ENCODE measurements around the gene DECR2. TPM values are rescaled to one million over a fixed set of nuclear protein-coding genes. Genes with fewer than 3 reads are reported as not detected.
"Not testable (repeated sequence)": the region's sequence is repeated elsewhere in the genome, so short reads cannot be mapped to it uniquely, and the experiment has no call there.

Gene DECR2
- total RNA-seq, 4 donors from 2014 or later, result 16.5 to 30.9 (median 21.4) TPM

DNA sequence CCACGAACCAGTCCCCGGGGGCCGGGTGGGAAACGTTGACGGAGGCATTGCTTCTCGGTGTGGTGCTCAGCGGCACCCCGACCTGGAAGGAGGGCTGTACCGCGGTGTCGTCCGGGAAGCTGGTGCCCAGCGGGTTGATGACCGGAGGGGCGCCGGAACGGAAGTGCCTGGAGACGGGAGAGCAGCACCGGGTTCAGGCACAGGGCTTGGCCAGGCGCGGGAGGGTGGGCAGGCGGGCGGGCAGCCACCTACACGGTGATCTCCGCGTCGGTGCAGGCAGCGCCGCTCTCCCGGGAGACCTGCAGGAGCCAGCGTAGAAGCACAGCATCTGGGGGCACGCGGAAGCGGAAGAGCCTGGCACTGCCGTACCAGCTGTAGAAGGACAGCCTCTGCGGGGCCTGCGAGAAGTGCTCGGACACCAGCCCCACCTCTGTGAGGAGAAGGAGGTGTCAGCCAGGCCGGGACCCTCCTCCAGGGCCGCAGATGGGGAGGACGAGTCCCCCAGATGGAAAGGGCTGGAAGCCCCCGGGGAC lies 24.2 kb upstream of the DECR2 start:
- ATAC-seq (ENCODE audit: low FRiP score), result no peak
- no peak for DNase-seq (ENCODE audit: low spot score)

DNA sequence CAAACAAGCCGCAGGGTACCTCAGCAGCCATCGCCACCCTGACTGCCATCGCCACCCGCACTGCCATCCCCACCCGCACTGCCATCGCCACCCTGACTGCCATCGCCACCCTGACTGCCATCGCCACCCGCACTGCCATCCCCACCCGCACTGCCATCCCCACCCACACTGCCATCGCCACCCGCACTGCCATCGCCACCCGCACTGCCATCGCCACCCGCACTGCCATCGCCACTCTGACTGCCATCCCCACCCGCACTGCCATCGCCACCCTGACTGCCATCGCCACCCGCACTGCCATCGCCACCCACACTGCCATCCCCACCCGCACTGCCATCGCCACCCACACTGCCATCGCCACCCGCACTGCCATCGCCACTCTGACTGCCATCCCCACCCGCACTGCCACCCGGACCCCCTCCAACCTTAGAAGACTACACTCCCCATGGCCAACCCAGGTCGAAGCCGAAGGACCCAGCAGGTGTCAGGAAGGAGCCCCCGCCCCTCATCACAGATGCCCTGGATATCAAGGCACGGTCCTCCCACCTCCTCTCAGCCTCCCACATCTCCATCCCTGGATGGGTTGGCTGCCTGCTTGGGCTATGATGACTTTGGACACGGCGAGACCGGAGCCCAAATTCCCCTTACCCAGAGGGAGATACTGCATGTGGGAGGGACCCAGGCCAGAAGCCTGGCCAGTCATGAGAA lies 23.4 kb upstream of the DECR2 start:
- not testable (repeated sequence) for DNase-seq (ENCODE audit: low spot score); ATAC-seq (ENCODE audit: low FRiP score)

More for the DNA sequence above, 24.2 kb upstream of the DECR2 start:
- no peak for TF ChIP-seq CTCF (IDR thresholded peaks at IDR 0.05)

DNA sequence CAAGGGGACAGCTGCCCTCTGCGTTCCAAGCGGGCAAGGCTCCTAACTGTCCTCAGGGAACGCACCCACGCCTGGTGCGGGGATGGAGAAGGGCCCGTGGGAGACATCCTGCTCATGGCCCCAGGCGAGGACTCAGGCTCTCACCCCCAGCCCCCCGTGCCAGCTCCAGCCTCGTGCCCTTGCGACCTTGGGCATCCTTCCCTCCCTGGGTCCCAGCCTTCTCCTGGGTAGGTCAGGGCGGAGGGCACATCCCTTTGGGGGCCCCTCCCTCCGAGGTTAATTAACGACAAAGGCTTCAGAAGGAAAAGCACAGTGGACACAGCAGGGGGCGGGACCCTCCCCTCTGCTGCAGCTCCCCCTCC lies 22.9 kb upstream of the DECR2 start:
- DNase-seq (ENCODE audit: low spot score), result no peak
- no peak for ATAC-seq (ENCODE audit: low FRiP score)
- no peak for TF ChIP-seq CTCF (IDR thresholded peaks at IDR 0.05)

DNA sequence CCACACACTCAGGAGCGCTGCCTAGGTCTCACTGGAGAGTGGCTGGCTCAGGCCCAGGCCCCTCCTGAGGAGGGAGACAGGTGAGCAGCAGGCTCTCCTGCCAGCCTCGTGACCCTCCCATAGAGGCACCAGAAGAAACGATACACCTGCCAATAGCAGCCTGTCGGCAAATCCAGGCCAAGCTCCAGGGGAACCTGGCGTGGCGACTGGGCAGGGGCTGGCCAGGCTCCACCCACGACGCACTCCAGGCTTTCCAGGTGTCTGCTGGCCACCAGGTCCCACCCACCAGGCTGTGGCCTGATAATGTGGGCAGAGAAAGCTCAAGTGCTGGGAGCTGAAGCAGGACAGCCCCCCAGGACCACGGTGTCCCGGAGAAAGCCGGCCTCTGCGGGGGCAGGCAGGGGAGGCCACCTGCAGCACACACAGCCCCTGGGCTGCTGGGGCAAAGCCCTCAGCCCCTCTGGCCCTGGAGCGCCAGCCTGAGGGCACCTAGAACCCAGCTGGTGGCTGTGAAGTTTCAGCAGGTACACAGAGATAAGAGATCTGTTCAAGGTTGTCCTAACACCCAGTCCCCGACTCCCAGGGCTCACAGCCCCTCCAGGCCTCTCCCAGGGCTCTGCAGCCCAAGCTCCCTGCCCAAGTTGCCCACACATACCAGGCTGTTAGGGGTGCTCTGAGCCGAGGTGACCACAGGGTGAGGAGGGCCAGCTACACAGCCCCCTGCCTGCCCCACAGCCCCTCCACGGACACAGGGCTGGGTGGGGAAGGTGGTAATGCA lies 22.3 kb upstream of the DECR2 start:
- TF ChIP-seq CTCF (IDR thresholded peaks at IDR 0.05), result no peak
- no peak for DNase-seq (ENCODE audit: low spot score)
- ATAC-seq (ENCODE audit: low FRiP score), result no peak

GRCh38 chr16:379961-380761 lies 21.5 kb upstream of the DECR2 start:
- DNase-seq (ENCODE audit: low spot score), result no peak
- no peak for TF ChIP-seq CTCF (IDR thresholded peaks at IDR 0.05)
- no peak for ATAC-seq (ENCODE audit: low FRiP score)

DNA sequence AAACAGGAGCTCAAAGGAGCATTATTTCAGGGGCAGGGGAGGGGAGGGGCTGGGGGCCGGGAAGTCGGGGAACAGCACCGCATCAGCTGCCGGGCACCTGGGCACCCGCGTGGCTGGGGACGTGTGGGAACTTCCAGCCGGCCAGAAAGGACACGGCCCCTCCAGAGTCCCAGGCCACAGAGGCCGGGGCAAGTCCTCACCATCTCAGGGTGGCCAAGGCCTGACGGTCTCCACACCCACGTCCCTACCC lies 21.0 kb upstream of the DECR2 start:
- no peak for DNase-seq (ENCODE audit: low spot score)
- ATAC-seq (ENCODE audit: low FRiP score), result no peak
- no peak for TF ChIP-seq CTCF (IDR thresholded peaks at IDR 0.05)

GRCh38 chr16:381012-381788 lies 20.5 kb upstream of the DECR2 start:
- no peak for DNase-seq (ENCODE audit: low spot score)
- peak; percentile 48 for ATAC-seq (ENCODE audit: low FRiP score)
- no peak for TF ChIP-seq CTCF (IDR thresholded peaks at IDR 0.05)
